ENCODE measurements around the gene PABPN1L.

Gene PABPN1L

DNA sequence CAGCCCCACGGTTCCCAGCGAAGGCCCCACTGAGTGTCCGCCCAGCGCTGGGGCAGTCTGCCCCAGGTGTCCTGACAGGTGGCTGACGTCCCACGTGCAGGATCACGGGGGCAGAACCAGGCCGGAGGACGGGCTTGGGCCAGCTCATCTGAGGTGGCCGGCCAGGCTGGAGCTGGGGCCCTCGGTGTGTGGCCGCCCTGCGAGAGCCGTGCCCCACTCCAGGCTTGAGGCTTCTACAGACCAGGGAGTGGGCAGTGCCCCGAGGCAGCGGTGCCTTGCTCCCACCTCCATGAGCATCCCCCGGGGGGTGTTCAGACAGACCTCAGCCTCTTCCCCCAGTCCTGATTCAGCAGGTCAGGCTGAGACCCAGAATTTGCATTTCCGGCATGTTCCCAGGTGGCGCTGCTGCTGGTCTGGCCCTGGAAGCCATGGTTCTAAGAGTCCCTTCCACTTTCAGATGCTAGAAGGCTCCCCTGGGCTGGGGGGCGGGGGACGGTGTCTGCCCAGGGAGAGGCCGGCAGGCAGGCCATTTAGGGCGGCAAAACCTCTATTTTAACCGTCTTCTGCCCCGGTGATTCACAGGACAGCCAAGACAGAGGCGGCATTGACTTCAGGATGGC, 35.4 kb upstream of the PABPN1L start:
- Histone ChIP-seq H3K27ac (replicated peaks; ENCODE audit: low read length) (no peak overlapping the region), H3K4me2 (ENCODE audit: insufficient read depth, low read length, poor library complexity, severe bottlenecking) (no peak overlapping the region), H4K91ac (ENCODE audit: low read depth, low read length, poor library complexity) (no peak overlapping the region), H3K9ac (ENCODE audit: low read depth, low read length, poor library complexity) (no peak overlapping the region), H2AFZ (ENCODE audit: low read length) (peak overlapping the region; percentile 22), H3K9me3 (replicated peaks in 1 of 2; ENCODE audit: control insufficient read depth in 2 of 2, insufficient read depth in 1 of 2, low read depth in 1 of 2, low read length in 2 of 2) (no peaks in the 10 kb centered on the region), H4K8ac (ENCODE audit: low read depth, low read length) (no peak overlapping the region), H2BK5ac (ENCODE audit: low read length) (no peak overlapping the region), H2BK12ac (ENCODE audit: low read length) (no peak overlapping the region), H2BK15ac (ENCODE audit: low read length) (peak overlapping the region; percentile 81), H3K36me3 (replicated peaks in 1 of 2; ENCODE audit: control insufficient read depth in 2 of 2, insufficient read depth in 2 of 2, low read length in 2 of 2) (no peaks in the 10 kb centered on the region), H2AK5ac (ENCODE audit: low read depth, low read length) (peak overlapping the region; percentile 83), H3K23ac (ENCODE audit: low read depth, low read length, poor library complexity) (peak overlapping the region; percentile 34), H2BK120ac (ENCODE audit: low read depth, low read length) (no peak overlapping the region), H3K27me3 (ENCODE audit: control insufficient read depth in 3 of 3, insufficient read depth in 3 of 3, low read depth in 1 of 3, low read length in 3 of 3) (peaks cover 0 to 33% (median 0%) of the 10 kb centered on the region in 3 experiments), H3K4me3 (ENCODE audit: low read length in 2 of 2) (no peak overlapping the region), H3K4ac (ENCODE audit: low read length) (no peak overlapping the region), H3K14ac (ENCODE audit: low read length) (no peak overlapping the region), H3K18ac (ENCODE audit: low read length) (no peak overlapping the region), H3K4me1 (ENCODE audit: control insufficient read depth in 2 of 2, insufficient read depth in 1 of 2, low read depth in 1 of 2, low read length in 2 of 2) (peaks cover 0 to 8% of the 10 kb centered on the region in 2 donors), H3K79me1 (ENCODE audit: low read depth, low read length) (no peaks in the 10 kb centered on the region)
- no peak for DNase-seq (ENCODE audit: low spot score)
- no CpG with 5 or more reads among the region's 26 CpGs for WGBS, 2 donors (ENCODE audit: extremely low coverage in 2 of 2, insufficient read length in 2 of 2, insufficient replicate concordance in 1 of 2)

DNA sequence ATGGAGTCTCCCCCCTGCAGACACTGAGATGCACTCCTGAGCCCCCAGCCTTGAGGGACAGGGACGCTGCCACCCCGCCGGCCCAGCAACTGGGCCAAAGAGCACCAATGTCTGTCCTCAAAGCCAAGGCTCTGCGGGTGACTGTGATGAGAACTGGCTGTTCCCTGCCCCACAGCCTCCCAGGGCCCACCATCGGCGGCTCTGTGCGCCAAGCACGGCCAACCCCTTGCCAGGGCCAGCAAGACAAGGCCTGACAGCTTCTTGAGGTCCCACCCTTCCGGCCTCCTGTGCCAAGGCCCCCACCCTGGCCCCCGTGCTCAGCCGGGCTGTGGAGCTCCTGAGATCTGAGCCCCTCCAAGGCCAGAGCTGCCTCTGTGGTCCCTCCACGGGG, 34.2 kb upstream of the PABPN1L start:
- Histone ChIP-seq H3K27me3 (ENCODE audit: control insufficient read depth in 3 of 3, insufficient read depth in 3 of 3, low read depth in 1 of 3, low read length in 3 of 3) (peaks cover 0 to 42% (median 0%) of the 10 kb centered on the region in 3 experiments), H4K91ac (ENCODE audit: low read depth, low read length, poor library complexity) (no peak overlapping the region), H3K9ac (ENCODE audit: low read depth, low read length, poor library complexity) (peak overlapping the region; percentile 60), H4K8ac (ENCODE audit: low read depth, low read length) (no peak overlapping the region), H3K14ac (ENCODE audit: low read length) (no peak overlapping the region), H3K4me1 (ENCODE audit: control insufficient read depth in 2 of 2, insufficient read depth in 1 of 2, low read depth in 1 of 2, low read length in 2 of 2) (peaks cover 0 to 3% of the 10 kb centered on the region in 2 donors), H3K9me3 (replicated peaks in 1 of 2; ENCODE audit: control insufficient read depth in 2 of 2, insufficient read depth in 1 of 2, low read depth in 1 of 2, low read length in 2 of 2) (no peaks in the 10 kb centered on the region), H2BK5ac (ENCODE audit: low read length) (no peak overlapping the region), H3K4me2 (ENCODE audit: insufficient read depth, low read length, poor library complexity, severe bottlenecking) (no peak overlapping the region), H3K4ac (ENCODE audit: low read length) (peak overlapping the region; percentile 37), H2BK15ac (ENCODE audit: low read length) (peak overlapping the region; percentile 43), H2AFZ (ENCODE audit: low read length) (no peak overlapping the region), H2BK120ac (ENCODE audit: low read depth, low read length) (no peak overlapping the region), H3K36me3 (replicated peaks in 1 of 2; ENCODE audit: control insufficient read depth in 2 of 2, insufficient read depth in 2 of 2, low read length in 2 of 2) (no peaks in the 10 kb centered on the region), H3K18ac (ENCODE audit: low read length) (no peak overlapping the region), H2BK12ac (ENCODE audit: low read length) (no peak overlapping the region), H2AK5ac (ENCODE audit: low read depth, low read length) (peak overlapping the region; percentile 63), H3K4me3 (ENCODE audit: low read length in 2 of 2) (no peak overlapping the region), H3K27ac (replicated peaks; ENCODE audit: low read length) (no peak overlapping the region), H3K79me1 (ENCODE audit: low read depth, low read length) (no peaks in the 10 kb centered on the region), H3K23ac (ENCODE audit: low read depth, low read length, poor library complexity) (no peak overlapping the region)
- no CpG with 5 or more reads among the region's 12 CpGs for WGBS, 2 donors (ENCODE audit: extremely low coverage in 2 of 2, insufficient read length in 2 of 2, insufficient replicate concordance in 1 of 2)
- no peak for DNase-seq (ENCODE audit: low spot score)

DNA sequence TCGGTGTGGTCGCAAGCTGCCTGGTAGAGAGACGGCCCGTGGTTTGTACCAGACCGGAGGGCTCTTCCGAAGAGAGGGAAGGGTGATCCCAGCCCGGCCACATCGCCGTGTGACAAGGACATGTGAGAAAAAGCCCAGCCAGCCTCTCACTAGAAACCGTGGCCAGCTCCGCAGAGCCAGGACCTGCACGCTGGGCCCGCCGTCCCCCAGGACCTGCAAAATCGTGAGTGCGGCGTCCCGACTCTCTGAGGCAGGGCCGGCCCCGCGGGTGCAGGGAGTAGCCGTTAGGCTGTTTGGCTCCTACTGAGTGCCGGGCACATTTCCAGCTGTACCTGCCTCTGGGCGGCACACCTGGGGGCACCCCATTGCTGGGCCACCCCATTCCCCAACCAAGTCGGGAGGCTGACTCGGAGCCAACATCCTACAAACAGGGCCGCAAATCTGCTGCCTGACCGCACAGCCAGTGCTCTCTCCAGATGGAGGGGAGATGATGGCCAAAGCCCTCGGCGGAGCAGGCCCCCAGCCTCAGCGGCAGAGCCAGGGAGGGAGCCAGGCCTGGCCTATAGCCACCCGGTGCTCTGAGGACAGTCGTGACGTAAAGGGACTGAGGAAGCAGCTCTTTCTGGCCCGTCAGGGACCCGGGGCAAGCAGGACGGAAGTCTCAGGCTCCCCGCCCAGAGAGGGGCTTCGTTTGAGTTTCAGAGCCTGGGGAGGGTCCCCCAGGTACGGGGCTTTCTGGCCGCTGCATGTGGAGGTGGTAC, 33.6 kb upstream of the PABPN1L start:
- WGBS, 2 donors (ENCODE audit: extremely low coverage in 2 of 2, insufficient read length in 2 of 2, insufficient replicate concordance in 1 of 2): no CpG with 5 or more reads among the region's 41 CpGs
- no peak overlapping the region for H2BK5ac ChIP-seq (ENCODE audit: low read length)
- H3K4me1 ChIP-seq (ENCODE audit: control insufficient read depth in 2 of 2, insufficient read depth in 1 of 2, low read depth in 1 of 2, low read length in 2 of 2): peaks cover 0 to under 1% of the 10 kb centered on the region in 2 donors
- no peak overlapping the region for H2AFZ ChIP-seq (ENCODE audit: low read length)
- H3K14ac ChIP-seq (ENCODE audit: low read length): peak overlapping the region; percentile 39
- no peak overlapping the region for H2BK12ac ChIP-seq (ENCODE audit: low read length)
- no peak overlapping the region for H3K4me3 ChIP-seq (ENCODE audit: low read length in 2 of 2)
- peaks cover 0 to 42% (median 0%) of the 10 kb centered on the region in 3 experiments for H3K27me3 ChIP-seq (ENCODE audit: control insufficient read depth in 3 of 3, insufficient read depth in 3 of 3, low read depth in 1 of 3, low read length in 3 of 3)
- H3K79me1 ChIP-seq (ENCODE audit: low read depth, low read length): no peaks in the 10 kb centered on the region
- peak overlapping the region; percentile 60 for H3K9ac ChIP-seq (ENCODE audit: low read depth, low read length, poor library complexity)
- H3K27ac ChIP-seq (replicated peaks; ENCODE audit: low read length): no peak overlapping the region
- H3K9me3 ChIP-seq (replicated peaks in 1 of 2; ENCODE audit: control insufficient read depth in 2 of 2, insufficient read depth in 1 of 2, low read depth in 1 of 2, low read length in 2 of 2): no peaks in the 10 kb centered on the region
- DNase-seq (ENCODE audit: low spot score): no peak
- no peak overlapping the region for H4K91ac ChIP-seq (ENCODE audit: low read depth, low read length, poor library complexity)
- peak overlapping the region; percentile 64 for H3K18ac ChIP-seq (ENCODE audit: low read length)
- no peak overlapping the region for H3K4me2 ChIP-seq (ENCODE audit: insufficient read depth, low read length, poor library complexity, severe bottlenecking)
- H2BK15ac ChIP-seq (ENCODE audit: low read length): peak overlapping the region; percentile 15
- no peak overlapping the region for H3K23ac ChIP-seq (ENCODE audit: low read depth, low read length, poor library complexity)
- no peaks in the 10 kb centered on the region for H3K36me3 ChIP-seq (replicated peaks in 1 of 2; ENCODE audit: control insufficient read depth in 2 of 2, insufficient read depth in 2 of 2, low read length in 2 of 2)
- H2AK5ac ChIP-seq (ENCODE audit: low read depth, low read length): peak overlapping the region; percentile 63
- H3K4ac ChIP-seq (ENCODE audit: low read length): no peak overlapping the region
- H4K8ac ChIP-seq (ENCODE audit: low read depth, low read length): no peak overlapping the region
- no peak overlapping the region for H2BK120ac ChIP-seq (ENCODE audit: low read depth, low read length)

DNA sequence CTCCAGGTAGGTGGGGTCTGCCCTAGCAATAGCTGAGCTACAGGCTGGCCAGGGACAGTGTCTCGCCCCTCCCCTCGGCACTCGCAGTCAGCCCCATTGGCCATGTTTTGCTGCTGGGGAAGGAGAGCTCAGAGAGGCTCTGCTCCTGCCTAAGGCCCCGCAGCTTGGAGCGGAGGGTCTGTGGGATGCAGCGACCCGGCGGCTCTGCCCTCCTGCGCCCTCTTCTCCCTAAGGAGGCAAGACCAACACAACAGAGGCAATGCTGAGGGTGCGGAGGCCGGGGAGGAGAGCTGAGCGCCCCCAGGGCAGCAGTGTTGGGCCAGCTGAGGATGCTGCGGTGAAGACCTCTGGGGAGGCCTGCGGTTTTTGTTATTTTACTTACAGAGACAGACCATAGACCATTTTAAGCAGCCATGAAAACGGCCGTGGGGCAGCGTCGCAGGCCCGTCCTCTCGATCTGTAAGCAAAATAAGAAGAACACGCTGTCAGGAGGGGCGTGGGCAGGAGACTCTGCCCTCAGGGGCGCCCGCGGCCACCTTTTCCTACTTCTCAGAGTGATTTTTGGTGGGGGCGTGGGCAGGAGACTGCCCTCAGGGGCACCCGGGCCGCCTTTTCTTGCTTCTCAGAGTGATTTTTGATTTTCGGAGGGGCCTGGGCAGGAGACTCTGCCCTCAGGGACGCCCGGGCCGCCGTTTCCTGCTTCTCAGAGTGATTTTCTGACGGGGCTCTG, 31.4 kb upstream of the PABPN1L start:
- Histone ChIP-seq H2BK12ac (ENCODE audit: low read length) (peak overlapping the region; percentile 41), H3K79me1 (ENCODE audit: low read depth, low read length) (no peaks in the 10 kb centered on the region), H3K4ac (ENCODE audit: low read length) (peak overlapping the region; percentile 95), H3K4me1 (ENCODE audit: control insufficient read depth in 2 of 2, insufficient read depth in 1 of 2, low read depth in 1 of 2, low read length in 2 of 2) (no peaks in the 10 kb centered on the region), H3K23ac (ENCODE audit: low read depth, low read length, poor library complexity) (no peak overlapping the region), H3K36me3 (replicated peaks in 1 of 2; ENCODE audit: control insufficient read depth in 2 of 2, insufficient read depth in 2 of 2, low read length in 2 of 2) (no peaks in the 10 kb centered on the region), H3K9me3 (replicated peaks in 1 of 2; ENCODE audit: control insufficient read depth in 2 of 2, insufficient read depth in 1 of 2, low read depth in 1 of 2, low read length in 2 of 2) (no peaks in the 10 kb centered on the region), H2AK5ac (ENCODE audit: low read depth, low read length) (peak overlapping the region; percentile 56), H3K4me3 (ENCODE audit: low read length in 2 of 2) (no peak overlapping the region), H3K27ac (replicated peaks; ENCODE audit: low read length) (no peak overlapping the region), H3K14ac (ENCODE audit: low read length) (no peak overlapping the region), H2BK15ac (ENCODE audit: low read length) (no peak overlapping the region), H4K8ac (ENCODE audit: low read depth, low read length) (no peak overlapping the region), H3K9ac (ENCODE audit: low read depth, low read length, poor library complexity) (no peak overlapping the region), H3K18ac (ENCODE audit: low read length) (peak overlapping the region; percentile 71), H3K27me3 (ENCODE audit: control insufficient read depth in 3 of 3, insufficient read depth in 3 of 3, low read depth in 1 of 3, low read length in 3 of 3) (peaks cover 0 to 42% (median 0%) of the 10 kb centered on the region in 3 experiments), H2BK5ac (ENCODE audit: low read length) (no peak overlapping the region), H4K91ac (ENCODE audit: low read depth, low read length, poor library complexity) (no peak overlapping the region), H2AFZ (ENCODE audit: low read length) (no peak overlapping the region), H3K4me2 (ENCODE audit: insufficient read depth, low read length, poor library complexity, severe bottlenecking) (no peak overlapping the region), H2BK120ac (ENCODE audit: low read depth, low read length) (no peak overlapping the region)
- no peak for DNase-seq (ENCODE audit: low spot score)
- no CpG with 5 or more reads among the region's 34 CpGs for WGBS, 2 donors (ENCODE audit: extremely low coverage in 2 of 2, insufficient read length in 2 of 2, insufficient replicate concordance in 1 of 2)
